HEK293T (cell line): Measurements from ENCODE around the gene USP24.

Experiments used
- BHLHE40 ChIP-seq: fragments of 450-650 bp; IDR thresholded peaks from 2 replicates; pipeline ENCODE4 v1.6.1; 2016; ENCODE audit warnings: mild to moderate bottlenecking, moderate library complexity, borderline replicate concordance
- FOXA1 ChIP-seq: fragments of 450-650 bp; IDR thresholded peaks from 2 replicates; pipeline ENCODE4 v1.6.1; 2016; ENCODE audit warnings: mild to moderate bottlenecking
- FOXK2 ChIP-seq: fragments of 450-650 bp; IDR thresholded peaks from 2 replicates; pipeline ENCODE4 v1.6.1; 2016; ENCODE audit warnings: mild to moderate bottlenecking
- FOXM1 ChIP-seq: fragments of 450-650 bp; IDR thresholded peaks from 2 replicates; pipeline ENCODE4 v1.6.1; 2017; ENCODE audit warnings: mild to moderate bottlenecking, borderline replicate concordance
- HDGF ChIP-seq: fragments of 450-650 bp; IDR thresholded peaks from 2 replicates; pipeline ENCODE4 v1.6.1; 2017; ENCODE audit warnings: antibody characterized with exemption, borderline replicate concordance
- L3MBTL2 ChIP-seq: fragments of 450-650 bp; conservative IDR thresholded peaks from 2 replicates; pipeline ENCODE4 v1.6.1; 2016; ENCODE audit warnings: mild to moderate bottlenecking
- SP1 ChIP-seq: fragments of 450-650 bp; IDR thresholded peaks from 2 replicates; pipeline ENCODE4 v1.6.1; 2017
- TARDBP ChIP-seq: fragments of 450-650 bp; IDR thresholded peaks from 2 replicates; pipeline ENCODE4 v1.6.1; 2016
- ZNF384 ChIP-seq: fragments of 450-650 bp; IDR thresholded peaks from 2 replicates; pipeline ENCODE4 v1.6.1; 2016

- no peak for TF ChIP-seq SP1
- TF ChIP-seq FOXA1, result no peak
- TF ChIP-seq ZNF384, result no peak
- no peak for TF ChIP-seq BHLHE40
- no peak for TF ChIP-seq FOXK2
- no peak for TF ChIP-seq L3MBTL2
- no peak for TF ChIP-seq FOXM1
- no peak for TF ChIP-seq TARDBP
- no peak for TF ChIP-seq HDGF
Observed at GRCh38 chr1:55159571-55159970, 55.6 kb downstream of the USP24 start.
